WTC11 (cell line): ENCODE results near the gene ALLC. TPM values are rescaled to one million over a fixed set of nuclear protein-coding genes. Genes with fewer than 3 reads are reported as not detected.
"Not testable (repeated sequence)": the region's sequence is repeated elsewhere in the genome, so short reads cannot be mapped to it uniquely, and the experiment has no call there.

ENCODE experiments used
- ATAC-seq: fragments of 200-7000 bp; cut with Tn5 transposase; 2 replicates; pipeline ENCODE4 v1.10.0; 2021; ENCODE audit warnings: mild to moderate bottlenecking, moderate library complexity
- CTCF ChIA-PET: fragments of 300-600 bp; sonication (Branson Sonifier 250); formaldehyde crosslinking; loops from one replicate; lab custom pipeline; 2021; ENCODE audit warnings: antibody characterized with exemption; lab: Charles Lee
- POLR2A ChIA-PET: fragments of 350-600 bp; sonication (Branson Sonifier 250); formaldehyde crosslinking; loops from one replicate; lab custom pipeline; 2021; ENCODE audit warnings: antibody characterized with exemption; lab: Charles Lee
- DNase-seq: peaks from one replicate; pipeline ENCODE4 v3.0.0; 2021; ENCODE audit warnings: low spot score
- H3K27ac Mint-ChIP-seq: 2 replicates; pipeline ENCODE4 v1.8.0; 2021; ENCODE audit warnings: mixed read lengths
- H3K27me3 Mint-ChIP-seq: 2 replicates; pipeline ENCODE4 v1.8.0; 2021; ENCODE audit warnings: low read depth, mild to moderate bottlenecking, moderate library complexity, mixed read lengths
- H3K36me3 Mint-ChIP-seq: 2 replicates; pipeline ENCODE4 v1.8.0; 2021; ENCODE audit warnings: mixed read lengths
- H3K4me1 Mint-ChIP-seq: 2 replicates; pipeline ENCODE4 v1.8.0; 2022; ENCODE audit warnings: mixed read lengths
- H3K4me3 Mint-ChIP-seq: 2 replicates; pipeline ENCODE4 v1.8.0; 2021; ENCODE audit warnings: mild to moderate bottlenecking, moderate library complexity, mixed read lengths
- H3K9me3 Mint-ChIP-seq: 2 replicates; pipeline ENCODE4 v1.8.0; 2021; ENCODE audit warnings: mixed read lengths
- EMX1 ChIP-seq: fragments of 250-450 bp; sonication (Bioruptor Pico); IDR thresholded peaks from 2 replicates; pipeline ENCODE4 v1.8.0; 2021; ENCODE audit warnings: mild to moderate bottlenecking
- JUN ChIP-seq: sonication (generic); formaldehyde crosslinking; IDR thresholded peaks from 2 replicates; pipeline ENCODE4 v1.8.0; 2023; ENCODE audit warnings: mild to moderate bottlenecking, missing genetic modification reagents
- NFATC4 ChIP-seq: fragments of 250-450 bp; sonication (Bioruptor Pico); IDR thresholded peaks from 2 replicates; pipeline ENCODE4 v1.9.0; 2021; ENCODE audit warnings: mild to moderate bottlenecking
- NR1H2 ChIP-seq: sonication (generic); formaldehyde crosslinking; IDR thresholded peaks from 2 replicates; pipeline ENCODE4 v1.9.0; 2021; ENCODE audit warnings: mild to moderate bottlenecking, moderate library complexity, missing genetic modification reagents
- PREB ChIP-seq: sonication (generic); formaldehyde crosslinking; IDR thresholded peaks from 2 replicates; pipeline ENCODE4 v1.8.1; 2022; ENCODE audit warnings: mild to moderate bottlenecking, missing genetic modification reagents, moderate library complexity, borderline replicate concordance
- RELA ChIP-seq: sonication (generic); formaldehyde crosslinking; IDR thresholded peaks from 2 replicates; pipeline ENCODE4 v1.8.1; 2022; ENCODE audit warnings: missing genetic modification reagents, mild to moderate bottlenecking, borderline replicate concordance
- SMAD3 ChIP-seq: sonication (generic); formaldehyde crosslinking; IDR thresholded peaks from 2 replicates; pipeline ENCODE4 v1.8.0; 2022; ENCODE audit warnings: missing genetic modification reagents, mild to moderate bottlenecking, borderline replicate concordance
- SP1 ChIP-seq: sonication (generic); formaldehyde crosslinking; conservative IDR thresholded peaks from 2 replicates; pipeline ENCODE4 v1.8.1; 2022; ENCODE audit warnings: missing genetic modification reagents
- ZNF416 ChIP-seq: fragments of 250-450 bp; sonication (Bioruptor Pico); IDR thresholded peaks from 2 replicates; pipeline ENCODE4 v1.9.0; 2021; ENCODE audit warnings: mild to moderate bottlenecking, inconsistent platforms
- total RNA-seq: library from RNA; stranded (reverse); gene quantifications from 3 replicates; pipeline ENCODE4 v1.2.3, GENCODE V29; 2021
- TF ChIP-seq, protein P1 (sequence below): sonication (generic); formaldehyde crosslinking; IDR thresholded peaks from 2 replicates; pipeline ENCODE4 v1.8.0; 2023; ENCODE audit warnings: missing genetic modification reagents, mild to moderate bottlenecking, borderline replicate concordance
- TF ChIP-seq, protein P2 (sequence below): sonication (generic); formaldehyde crosslinking; IDR thresholded peaks from 2 replicates; pipeline ENCODE4 v1.8.0; 2022; ENCODE audit warnings: mild to moderate bottlenecking, missing genetic modification reagents
- TF ChIP-seq, protein P3 (sequence below): sonication (generic); formaldehyde crosslinking; IDR thresholded peaks from 2 replicates; pipeline ENCODE4 v1.8.0; 2022; ENCODE audit warnings: mild to moderate bottlenecking, missing genetic modification reagents
- TF ChIP-seq, protein P4 (sequence below): sonication (generic); formaldehyde crosslinking; IDR thresholded peaks from 2 replicates; pipeline ENCODE4 v1.8.0; 2022; ENCODE audit warnings: missing genetic modification reagents

Gene ALLC
- total RNA-seq, 1 experiment from 2014 or later, result not detected

- TF ChIP-seq, protein P1, sequence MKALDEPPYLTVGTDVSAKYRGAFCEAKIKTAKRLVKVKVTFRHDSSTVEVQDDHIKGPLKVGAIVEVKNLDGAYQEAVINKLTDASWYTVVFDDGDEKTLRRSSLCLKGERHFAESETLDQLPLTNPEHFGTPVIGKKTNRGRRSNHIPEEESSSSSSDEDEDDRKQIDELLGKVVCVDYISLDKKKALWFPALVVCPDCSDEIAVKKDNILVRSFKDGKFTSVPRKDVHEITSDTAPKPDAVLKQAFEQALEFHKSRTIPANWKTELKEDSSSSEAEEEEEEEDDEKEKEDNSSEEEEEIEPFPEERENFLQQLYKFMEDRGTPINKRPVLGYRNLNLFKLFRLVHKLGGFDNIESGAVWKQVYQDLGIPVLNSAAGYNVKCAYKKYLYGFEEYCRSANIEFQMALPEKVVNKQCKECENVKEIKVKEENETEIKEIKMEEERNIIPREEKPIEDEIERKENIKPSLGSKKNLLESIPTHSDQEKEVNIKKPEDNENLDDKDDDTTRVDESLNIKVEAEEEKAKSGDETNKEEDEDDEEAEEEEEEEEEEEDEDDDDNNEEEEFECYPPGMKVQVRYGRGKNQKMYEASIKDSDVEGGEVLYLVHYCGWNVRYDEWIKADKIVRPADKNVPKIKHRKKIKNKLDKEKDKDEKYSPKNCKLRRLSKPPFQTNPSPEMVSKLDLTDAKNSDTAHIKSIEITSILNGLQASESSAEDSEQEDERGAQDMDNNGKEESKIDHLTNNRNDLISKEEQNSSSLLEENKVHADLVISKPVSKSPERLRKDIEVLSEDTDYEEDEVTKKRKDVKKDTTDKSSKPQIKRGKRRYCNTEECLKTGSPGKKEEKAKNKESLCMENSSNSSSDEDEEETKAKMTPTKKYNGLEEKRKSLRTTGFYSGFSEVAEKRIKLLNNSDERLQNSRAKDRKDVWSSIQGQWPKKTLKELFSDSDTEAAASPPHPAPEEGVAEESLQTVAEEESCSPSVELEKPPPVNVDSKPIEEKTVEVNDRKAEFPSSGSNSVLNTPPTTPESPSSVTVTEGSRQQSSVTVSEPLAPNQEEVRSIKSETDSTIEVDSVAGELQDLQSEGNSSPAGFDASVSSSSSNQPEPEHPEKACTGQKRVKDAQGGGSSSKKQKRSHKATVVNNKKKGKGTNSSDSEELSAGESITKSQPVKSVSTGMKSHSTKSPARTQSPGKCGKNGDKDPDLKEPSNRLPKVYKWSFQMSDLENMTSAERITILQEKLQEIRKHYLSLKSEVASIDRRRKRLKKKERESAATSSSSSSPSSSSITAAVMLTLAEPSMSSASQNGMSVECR (CRISPR knock-in tag), result no peak
Observed at GRCh38 chr2:3619033-3619432, 39.0 kb upstream of the ALLC start (continued).

DNA sequence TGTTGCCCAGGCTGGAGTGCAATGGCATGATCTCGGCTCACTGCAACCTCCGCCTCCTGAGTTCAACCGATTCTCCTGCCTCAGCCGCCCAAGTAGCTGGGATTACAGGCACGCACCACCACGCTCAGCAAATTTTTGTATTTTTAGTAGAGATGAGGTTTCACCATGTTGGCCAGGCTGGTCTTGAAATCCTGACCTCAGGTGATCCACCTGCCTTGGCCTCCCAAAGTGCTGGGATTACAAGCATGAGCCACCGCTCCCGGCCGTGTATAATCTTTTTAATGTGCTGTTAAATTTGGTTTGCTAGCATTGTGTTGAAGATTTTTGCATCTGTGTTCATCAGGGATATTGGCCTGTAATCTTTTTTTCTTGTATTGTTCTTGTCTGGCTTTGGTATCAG is 38.3 kb upstream of the ALLC start:
- peaks cover 23% of the 10 kb centered on the region for H3K36me3 Mint-ChIP-seq
- H3K4me3 Mint-ChIP-seq, ATAC-seq, H3K27ac Mint-ChIP-seq, H3K27me3 Mint-ChIP-seq, DNase-seq, POLR2A ChIA-PET, CTCF ChIA-PET, H3K4me1 Mint-ChIP-seq: not testable (repeated sequence)
- peaks cover 66% of the 10 kb centered on the region for H3K9me3 Mint-ChIP-seq

GRCh38 chr2:3620834-3621233 is 37.2 kb upstream of the ALLC start:
- H3K27ac Mint-ChIP-seq, result no peak overlapping the region
- H3K4me1 Mint-ChIP-seq, result peaks cover 3% of the 10 kb centered on the region; the same call in 1 of the 2 replicates
- POLR2A ChIA-PET, result no interaction called here
- H3K4me3 Mint-ChIP-seq, result no peak overlapping the region
- no peak for DNase-seq
- no peak for ATAC-seq
- TF ChIP-seq SP1 (CRISPR knock-in tag), result no peak
- TF ChIP-seq JUN (CRISPR knock-in tag), result no peak
- TF ChIP-seq, protein P2, sequence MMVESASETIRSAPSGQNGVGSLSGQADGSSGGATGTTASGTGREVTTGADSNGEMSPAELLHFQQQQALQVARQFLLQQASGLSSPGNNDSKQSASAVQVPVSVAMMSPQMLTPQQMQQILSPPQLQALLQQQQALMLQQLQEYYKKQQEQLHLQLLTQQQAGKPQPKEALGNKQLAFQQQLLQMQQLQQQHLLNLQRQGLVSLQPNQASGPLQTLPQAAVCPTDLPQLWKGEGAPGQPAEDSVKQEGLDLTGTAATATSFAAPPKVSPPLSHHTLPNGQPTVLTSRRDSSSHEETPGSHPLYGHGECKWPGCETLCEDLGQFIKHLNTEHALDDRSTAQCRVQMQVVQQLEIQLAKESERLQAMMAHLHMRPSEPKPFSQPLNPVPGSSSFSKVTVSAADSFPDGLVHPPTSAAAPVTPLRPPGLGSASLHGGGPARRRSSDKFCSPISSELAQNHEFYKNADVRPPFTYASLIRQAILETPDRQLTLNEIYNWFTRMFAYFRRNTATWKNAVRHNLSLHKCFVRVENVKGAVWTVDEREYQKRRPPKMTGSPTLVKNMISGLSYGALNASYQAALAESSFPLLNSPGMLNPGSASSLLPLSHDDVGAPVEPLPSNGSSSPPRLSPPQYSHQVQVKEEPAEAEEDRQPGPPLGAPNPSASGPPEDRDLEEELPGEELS (CRISPR knock-in tag), result no peak
- TF ChIP-seq PREB (CRISPR knock-in tag), result no peak
- TF ChIP-seq SMAD3, result no peak
- TF ChIP-seq ZNF416 (CRISPR knock-in tag), result no peak
- TF ChIP-seq, protein P3, sequence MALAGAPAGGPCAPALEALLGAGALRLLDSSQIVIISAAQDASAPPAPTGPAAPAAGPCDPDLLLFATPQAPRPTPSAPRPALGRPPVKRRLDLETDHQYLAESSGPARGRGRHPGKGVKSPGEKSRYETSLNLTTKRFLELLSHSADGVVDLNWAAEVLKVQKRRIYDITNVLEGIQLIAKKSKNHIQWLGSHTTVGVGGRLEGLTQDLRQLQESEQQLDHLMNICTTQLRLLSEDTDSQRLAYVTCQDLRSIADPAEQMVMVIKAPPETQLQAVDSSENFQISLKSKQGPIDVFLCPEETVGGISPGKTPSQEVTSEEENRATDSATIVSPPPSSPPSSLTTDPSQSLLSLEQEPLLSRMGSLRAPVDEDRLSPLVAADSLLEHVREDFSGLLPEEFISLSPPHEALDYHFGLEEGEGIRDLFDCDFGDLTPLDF (CRISPR knock-in tag), result no peak
- no peak for TF ChIP-seq NR1H2 (CRISPR knock-in tag)
- TF ChIP-seq, protein P4, sequence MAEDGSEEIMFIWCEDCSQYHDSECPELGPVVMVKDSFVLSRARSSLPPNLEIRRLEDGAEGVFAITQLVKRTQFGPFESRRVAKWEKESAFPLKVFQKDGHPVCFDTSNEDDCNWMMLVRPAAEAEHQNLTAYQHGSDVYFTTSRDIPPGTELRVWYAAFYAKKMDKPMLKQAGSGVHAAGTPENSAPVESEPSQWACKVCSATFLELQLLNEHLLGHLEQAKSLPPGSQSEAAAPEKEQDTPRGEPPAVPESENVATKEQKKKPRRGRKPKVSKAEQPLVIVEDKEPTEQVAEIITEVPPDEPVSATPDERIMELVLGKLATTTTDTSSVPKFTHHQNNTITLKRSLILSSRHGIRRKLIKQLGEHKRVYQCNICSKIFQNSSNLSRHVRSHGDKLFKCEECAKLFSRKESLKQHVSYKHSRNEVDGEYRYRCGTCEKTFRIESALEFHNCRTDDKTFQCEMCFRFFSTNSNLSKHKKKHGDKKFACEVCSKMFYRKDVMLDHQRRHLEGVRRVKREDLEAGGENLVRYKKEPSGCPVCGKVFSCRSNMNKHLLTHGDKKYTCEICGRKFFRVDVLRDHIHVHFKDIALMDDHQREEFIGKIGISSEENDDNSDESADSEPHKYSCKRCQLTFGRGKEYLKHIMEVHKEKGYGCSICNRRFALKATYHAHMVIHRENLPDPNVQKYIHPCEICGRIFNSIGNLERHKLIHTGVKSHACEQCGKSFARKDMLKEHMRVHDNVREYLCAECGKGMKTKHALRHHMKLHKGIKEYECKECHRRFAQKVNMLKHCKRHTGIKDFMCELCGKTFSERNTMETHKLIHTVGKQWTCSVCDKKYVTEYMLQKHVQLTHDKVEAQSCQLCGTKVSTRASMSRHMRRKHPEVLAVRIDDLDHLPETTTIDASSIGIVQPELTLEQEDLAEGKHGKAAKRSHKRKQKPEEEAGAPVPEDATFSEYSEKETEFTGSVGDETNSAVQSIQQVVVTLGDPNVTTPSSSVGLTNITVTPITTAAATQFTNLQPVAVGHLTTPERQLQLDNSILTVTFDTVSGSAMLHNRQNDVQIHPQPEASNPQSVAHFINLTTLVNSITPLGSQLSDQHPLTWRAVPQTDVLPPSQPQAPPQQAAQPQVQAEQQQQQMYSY (CRISPR knock-in tag), result no peak
- no peak for TF ChIP-seq RELA (CRISPR knock-in tag)
- TF ChIP-seq NFATC4, result no peak
- TF ChIP-seq EMX1, result no peak
- peaks cover 3% of the 10 kb centered on the region; the same call in 1 of the 2 replicates for H3K27me3 Mint-ChIP-seq
- CTCF ChIA-PET, result no interaction called here
- H3K9me3 Mint-ChIP-seq, result peaks cover 63% of the 10 kb centered on the region
- peaks cover 18% of the 10 kb centered on the region for H3K36me3 Mint-ChIP-seq
